Measurements from ENCODE around the gene ADAR.

DNA sequence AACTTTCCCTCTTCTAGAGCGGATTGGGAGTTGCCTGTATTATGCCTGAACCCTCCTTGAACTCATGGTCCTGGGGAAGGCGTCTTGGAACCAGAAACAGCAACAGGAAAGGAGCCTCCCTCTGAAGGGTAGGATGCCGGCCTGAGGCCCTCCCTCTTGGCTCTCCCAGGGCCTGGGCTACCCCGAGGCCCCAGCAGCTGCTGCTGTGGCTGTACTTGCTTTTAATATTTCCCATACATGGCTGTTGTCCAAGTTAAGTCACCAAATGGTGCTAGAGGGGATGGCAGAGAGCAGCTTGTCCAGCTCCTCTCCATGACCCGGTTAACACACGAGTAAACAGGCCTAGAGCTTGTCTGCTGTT is 29.9 kb downstream of the ADAR start:
- TF ChIP-seq MYC (IDR thresholded peaks at IDR 0.05; ENCODE audit: low read depth, low read length) (no peak), EZH2 (IDR thresholded peaks at IDR 0.05; ENCODE audit: borderline replicate concordance, low read depth, low read length, severe bottlenecking) (no peak), POLR2AphosphoS5 (IDR thresholded peaks at IDR 0.05; ENCODE audit: insufficient read depth, low read depth, low read length) (no peak), MAX (IDR thresholded peaks at IDR 0.05; ENCODE audit: insufficient read depth, insufficient read length) (no peak), POLR2A (IDR thresholded peaks at IDR 0.05; ENCODE audit: low read depth, low read length) (no peak)
- TF ChIP-seq, protein P1, sequence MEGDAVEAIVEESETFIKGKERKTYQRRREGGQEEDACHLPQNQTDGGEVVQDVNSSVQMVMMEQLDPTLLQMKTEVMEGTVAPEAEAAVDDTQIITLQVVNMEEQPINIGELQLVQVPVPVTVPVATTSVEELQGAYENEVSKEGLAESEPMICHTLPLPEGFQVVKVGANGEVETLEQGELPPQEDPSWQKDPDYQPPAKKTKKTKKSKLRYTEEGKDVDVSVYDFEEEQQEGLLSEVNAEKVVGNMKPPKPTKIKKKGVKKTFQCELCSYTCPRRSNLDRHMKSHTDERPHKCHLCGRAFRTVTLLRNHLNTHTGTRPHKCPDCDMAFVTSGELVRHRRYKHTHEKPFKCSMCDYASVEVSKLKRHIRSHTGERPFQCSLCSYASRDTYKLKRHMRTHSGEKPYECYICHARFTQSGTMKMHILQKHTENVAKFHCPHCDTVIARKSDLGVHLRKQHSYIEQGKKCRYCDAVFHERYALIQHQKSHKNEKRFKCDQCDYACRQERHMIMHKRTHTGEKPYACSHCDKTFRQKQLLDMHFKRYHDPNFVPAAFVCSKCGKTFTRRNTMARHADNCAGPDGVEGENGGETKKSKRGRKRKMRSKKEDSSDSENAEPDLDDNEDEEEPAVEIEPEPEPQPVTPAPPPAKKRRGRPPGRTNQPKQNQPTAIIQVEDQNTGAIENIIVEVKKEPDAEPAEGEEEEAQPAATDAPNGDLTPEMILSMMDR (IDR thresholded peaks at IDR 0.05; ENCODE audit: extremely low read depth in 1 of 2, insufficient read depth in 1 of 2, low read depth in 1 of 2, low read length in 2 of 2) = no peak

Data from endothelial cell of umbilical vein (primary cell).